ES-I3 (cell line): ENCODE data around the gene UBE2V1.

ENCODE experiments used
- H3K36me3 ChIP-seq: 2 replicates; pipeline ENCODE4 v1.6.1; 2013; ENCODE audit warnings: mild to moderate bottlenecking, low read length, control low read depth, moderate library complexity; ENCODE audit not compliant: insufficient read depth
- H3K4me1 ChIP-seq: 2 replicates; pipeline ENCODE4 v1.6.1; 2013; ENCODE audit warnings: mild to moderate bottlenecking, control low read depth, low read length; ENCODE audit not compliant: insufficient read depth
- H3K9ac ChIP-seq: 2 replicates; pipeline ENCODE4 v1.6.1; 2013; ENCODE audit warnings: low read depth, mild to moderate bottlenecking, low read length, moderate library complexity
- H3K9me3 ChIP-seq: 2 replicates; pipeline ENCODE4 v1.6.1; 2013; ENCODE audit warnings: mild to moderate bottlenecking, low read length, moderate library complexity; ENCODE audit not compliant: control insufficient read depth, insufficient read depth

UBE2V1 gene

DNA sequence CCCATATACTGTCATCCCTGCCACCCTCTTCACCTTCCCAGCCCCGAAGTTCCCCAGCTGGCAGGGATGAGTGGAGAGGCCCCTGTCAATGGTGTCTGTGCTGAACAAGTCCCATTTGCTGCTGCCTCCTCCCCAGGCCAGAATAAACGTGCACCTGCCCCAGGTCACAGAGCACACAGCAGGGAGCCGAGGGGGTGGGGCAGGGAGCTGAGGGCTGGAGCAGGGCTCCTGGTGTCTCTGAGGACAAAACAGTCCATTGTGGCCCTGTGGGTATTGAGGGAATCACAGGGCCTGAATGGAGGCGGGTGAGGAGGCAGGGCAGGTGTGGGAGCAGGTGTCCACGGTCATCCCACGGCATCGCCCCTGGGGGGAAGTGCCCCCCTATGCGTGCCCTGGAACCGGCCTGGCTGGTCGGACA is 74.4 kb downstream of the UBE2V1 start:
- no peaks in the 10 kb centered on the region for H3K9me3 ChIP-seq
- no peaks in the 10 kb centered on the region for H3K36me3 ChIP-seq
- no peak overlapping the region for H3K9ac ChIP-seq
- peaks cover 16% of the 10 kb centered on the region; the same call in 1 of the 2 replicates for H3K4me1 ChIP-seq

DNA sequence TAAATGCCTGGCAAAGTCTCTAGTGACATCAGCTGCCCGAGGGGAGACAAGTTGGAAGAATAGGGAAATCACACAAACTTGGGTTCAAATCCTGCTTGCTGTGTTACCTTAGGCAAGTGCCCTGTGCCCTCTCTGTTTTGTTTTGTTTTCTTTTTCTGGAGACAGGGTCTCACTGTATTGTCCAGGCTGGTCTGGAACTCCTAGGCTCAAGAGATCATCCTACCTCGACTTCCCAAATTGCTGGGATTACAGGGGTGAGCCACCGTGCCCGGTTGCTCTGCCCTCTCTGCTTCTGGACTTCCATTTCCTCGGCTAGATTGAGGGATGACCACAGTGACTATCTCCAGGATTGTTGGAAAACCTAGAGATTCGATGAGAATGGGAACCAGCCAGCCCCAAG is 74.8 kb downstream of the UBE2V1 start:
- Histone ChIP-seq H3K9me3 (no peaks in the 10 kb centered on the region), H3K4me1 (peaks cover 16% of the 10 kb centered on the region; the same call in 1 of the 2 replicates), H3K9ac (no peak overlapping the region), H3K36me3 (no peaks in the 10 kb centered on the region)

DNA sequence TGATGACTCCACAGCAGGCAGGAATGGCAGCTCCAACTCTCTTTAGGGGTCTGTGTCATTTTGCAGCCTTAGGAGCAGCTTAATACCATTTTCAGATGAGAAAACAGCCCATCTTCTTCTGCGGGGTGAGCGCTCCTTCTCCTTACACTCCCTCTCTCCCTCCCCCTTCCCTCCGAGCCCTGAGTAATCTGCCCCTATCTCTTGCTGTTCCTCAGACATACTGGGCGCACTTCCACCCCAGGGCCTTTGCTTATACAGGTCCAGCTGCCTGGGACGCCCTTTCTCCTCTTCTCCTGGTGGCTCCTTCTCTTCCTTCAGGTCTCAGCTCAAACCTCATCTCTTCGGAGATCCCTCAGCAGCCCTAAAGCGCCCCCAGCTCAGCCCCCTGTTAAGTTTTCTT is 75.4 kb downstream of the UBE2V1 start:
- Histone ChIP-seq H3K4me1 (peaks cover 16% of the 10 kb centered on the region; the same call in 1 of the 2 replicates), H3K9me3 (no peaks in the 10 kb centered on the region), H3K9ac (no peak overlapping the region), H3K36me3 (no peaks in the 10 kb centered on the region)

DNA sequence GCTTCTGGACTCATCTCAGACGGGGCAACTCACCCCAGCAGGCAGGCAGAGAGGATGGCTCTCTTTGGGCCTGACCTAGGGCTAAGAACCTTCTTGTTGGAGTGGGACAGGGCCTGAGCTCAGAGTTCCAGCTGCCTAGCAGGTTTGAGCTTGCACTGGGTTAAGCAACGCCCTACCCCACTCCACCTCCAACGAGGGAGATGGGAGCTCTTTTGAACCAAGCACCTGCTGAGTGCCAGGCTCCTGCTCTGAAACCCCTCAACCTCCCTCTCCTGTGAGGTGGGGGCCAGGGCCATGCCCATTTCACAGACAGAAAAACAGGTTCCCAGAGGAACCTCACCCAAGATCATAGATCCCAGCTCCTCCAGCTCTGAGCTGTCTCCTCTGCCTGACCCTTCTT is 75.8 kb downstream of the UBE2V1 start:
- Histone ChIP-seq H3K9me3 (no peaks in the 10 kb centered on the region), H3K36me3 (no peaks in the 10 kb centered on the region), H3K9ac (no peak overlapping the region), H3K4me1 (peaks cover 16% of the 10 kb centered on the region; the same call in 1 of the 2 replicates)

DNA sequence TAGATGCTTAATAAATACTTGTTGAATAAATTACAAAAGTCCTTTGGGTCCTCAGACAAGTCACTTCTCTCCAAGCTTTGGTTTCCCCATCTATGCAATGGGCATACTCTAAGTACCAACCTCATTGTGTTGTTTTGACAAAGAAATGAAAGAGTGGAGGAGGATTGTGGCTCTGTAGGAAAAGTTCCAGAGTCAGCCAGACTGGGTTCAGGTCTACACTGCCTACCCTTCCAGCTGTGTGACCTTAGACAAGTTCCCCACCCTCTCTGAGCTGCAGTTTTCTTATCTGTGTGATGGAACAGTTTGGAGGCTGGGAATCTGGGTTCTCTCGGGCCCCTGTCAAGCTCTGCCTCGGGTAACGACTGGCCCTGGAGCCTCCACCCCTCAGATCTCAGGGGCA is 76.2 kb downstream of the UBE2V1 start:
- no peaks in the 10 kb centered on the region for H3K36me3 ChIP-seq
- H3K9ac ChIP-seq, result no peak overlapping the region
- H3K4me1 ChIP-seq, result peaks cover 16% of the 10 kb centered on the region; the same call in 1 of the 2 replicates
- no peaks in the 10 kb centered on the region for H3K9me3 ChIP-seq

DNA sequence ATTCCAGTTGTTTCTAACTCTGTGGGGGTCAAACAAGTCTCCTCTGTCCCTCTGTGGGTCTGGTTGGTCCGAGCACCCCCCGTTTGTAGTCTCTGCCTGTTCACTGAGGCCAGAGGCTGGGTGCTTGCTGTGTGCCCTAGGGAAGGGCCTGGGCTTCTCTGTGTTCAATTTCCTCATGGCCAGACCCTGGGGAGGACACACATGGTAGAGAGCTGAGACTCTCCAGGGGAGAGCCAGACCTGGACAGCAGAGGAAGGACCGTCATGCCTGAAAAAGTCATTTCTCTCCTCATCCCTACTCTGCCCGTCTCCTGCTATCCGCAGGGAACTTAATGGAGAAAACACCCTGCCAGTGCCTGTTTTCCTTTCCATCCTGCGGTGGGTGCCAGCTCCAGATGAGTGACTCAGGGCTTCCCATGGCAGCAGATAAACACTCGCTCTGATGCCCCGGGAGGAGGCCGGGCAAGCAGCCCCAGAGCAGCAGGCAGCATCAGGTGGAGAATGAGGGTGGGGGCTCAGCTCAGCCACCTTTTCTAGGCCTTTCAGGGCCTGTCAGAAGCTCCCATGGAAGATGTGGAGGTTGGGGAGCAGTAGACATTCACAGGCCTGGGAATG is 78.3 kb downstream of the UBE2V1 start:
- no peaks in the 10 kb centered on the region for H3K36me3 ChIP-seq
- H3K4me1 ChIP-seq, result peaks cover 12% of the 10 kb centered on the region; the same call in 1 of the 2 replicates
- H3K9ac ChIP-seq, result no peak overlapping the region

DNA sequence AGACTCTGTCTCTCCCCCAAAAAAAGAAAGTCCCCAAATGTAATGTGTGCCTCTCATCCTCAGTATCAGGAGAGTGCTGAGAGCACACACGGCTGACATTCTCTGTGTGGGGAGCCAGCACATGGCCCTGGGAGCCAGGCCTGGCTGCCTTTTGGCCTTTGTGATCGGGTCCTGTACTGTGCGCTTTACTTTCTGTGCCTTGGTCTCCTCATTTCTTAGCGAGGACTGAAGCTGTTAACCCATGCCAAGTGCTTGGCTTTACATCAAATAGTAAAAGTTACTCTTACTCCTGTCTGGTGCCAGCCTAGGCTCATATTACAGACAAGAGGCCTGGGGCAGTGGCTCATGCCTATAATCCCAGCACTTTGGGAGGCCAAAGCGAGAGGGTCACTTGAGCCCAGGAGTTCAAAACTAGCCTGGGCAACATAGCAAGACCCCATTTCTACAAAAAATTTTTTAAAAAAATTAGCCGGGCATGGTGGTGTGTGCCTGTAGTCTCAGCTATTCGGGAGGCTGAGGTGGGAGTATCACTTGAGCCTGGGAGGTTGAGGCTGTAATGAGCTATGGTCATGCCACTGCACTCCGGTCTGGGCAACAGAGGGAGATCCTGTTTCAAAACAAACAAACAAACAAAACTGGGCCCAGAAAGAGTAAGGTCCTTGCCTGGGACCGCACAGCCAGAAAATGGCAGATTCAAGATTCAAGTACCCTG is 79.8 kb downstream of the UBE2V1 start:
- Histone ChIP-seq H3K9me3 (no peaks in the 10 kb centered on the region), H3K36me3 (no peaks in the 10 kb centered on the region), H3K9ac (no peak overlapping the region), H3K4me1 (peaks cover 6% of the 10 kb centered on the region; the same call in 1 of the 2 replicates)

More for the DNA sequence above, 78.3 kb downstream of the UBE2V1 start:
- no peaks in the 10 kb centered on the region for H3K9me3 ChIP-seq
